HL-60 (cell line): ENCODE measurements around the gene TEX29.

ENCODE experiments used
- GABPA ChIP-seq: IDR thresholded peaks from 2 replicates; pipeline ENCODE4 v1.6.1; 2012; ENCODE audit warnings: low read depth
- POLR2AphosphoS5 ChIP-seq: IDR thresholded peaks from 2 replicates; pipeline ENCODE4 v1.6.1; 2012; ENCODE audit warnings: low read depth
- TF ChIP-seq, protein P1 (sequence below): IDR thresholded peaks from one replicate; pipeline ENCODE4 v1.5.1; 2011; ENCODE audit warnings: low read length, control low read depth, inconsistent platforms; ENCODE audit not compliant: insufficient read depth
- TF ChIP-seq, protein P2 (sequence below): IDR thresholded peaks from 2 replicates; pipeline ENCODE4 v1.6.1; 2012; ENCODE audit warnings: low read depth; ENCODE audit not compliant: insufficient replicate concordance

GRCh38 chr13:111385183-111385857 lies 64.9 kb downstream of the TEX29 start:
- TF ChIP-seq, protein P1, sequence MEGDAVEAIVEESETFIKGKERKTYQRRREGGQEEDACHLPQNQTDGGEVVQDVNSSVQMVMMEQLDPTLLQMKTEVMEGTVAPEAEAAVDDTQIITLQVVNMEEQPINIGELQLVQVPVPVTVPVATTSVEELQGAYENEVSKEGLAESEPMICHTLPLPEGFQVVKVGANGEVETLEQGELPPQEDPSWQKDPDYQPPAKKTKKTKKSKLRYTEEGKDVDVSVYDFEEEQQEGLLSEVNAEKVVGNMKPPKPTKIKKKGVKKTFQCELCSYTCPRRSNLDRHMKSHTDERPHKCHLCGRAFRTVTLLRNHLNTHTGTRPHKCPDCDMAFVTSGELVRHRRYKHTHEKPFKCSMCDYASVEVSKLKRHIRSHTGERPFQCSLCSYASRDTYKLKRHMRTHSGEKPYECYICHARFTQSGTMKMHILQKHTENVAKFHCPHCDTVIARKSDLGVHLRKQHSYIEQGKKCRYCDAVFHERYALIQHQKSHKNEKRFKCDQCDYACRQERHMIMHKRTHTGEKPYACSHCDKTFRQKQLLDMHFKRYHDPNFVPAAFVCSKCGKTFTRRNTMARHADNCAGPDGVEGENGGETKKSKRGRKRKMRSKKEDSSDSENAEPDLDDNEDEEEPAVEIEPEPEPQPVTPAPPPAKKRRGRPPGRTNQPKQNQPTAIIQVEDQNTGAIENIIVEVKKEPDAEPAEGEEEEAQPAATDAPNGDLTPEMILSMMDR = no peak
- TF ChIP-seq POLR2AphosphoS5 (no peak), GABPA (no peak)
- TF ChIP-seq, protein P2, sequence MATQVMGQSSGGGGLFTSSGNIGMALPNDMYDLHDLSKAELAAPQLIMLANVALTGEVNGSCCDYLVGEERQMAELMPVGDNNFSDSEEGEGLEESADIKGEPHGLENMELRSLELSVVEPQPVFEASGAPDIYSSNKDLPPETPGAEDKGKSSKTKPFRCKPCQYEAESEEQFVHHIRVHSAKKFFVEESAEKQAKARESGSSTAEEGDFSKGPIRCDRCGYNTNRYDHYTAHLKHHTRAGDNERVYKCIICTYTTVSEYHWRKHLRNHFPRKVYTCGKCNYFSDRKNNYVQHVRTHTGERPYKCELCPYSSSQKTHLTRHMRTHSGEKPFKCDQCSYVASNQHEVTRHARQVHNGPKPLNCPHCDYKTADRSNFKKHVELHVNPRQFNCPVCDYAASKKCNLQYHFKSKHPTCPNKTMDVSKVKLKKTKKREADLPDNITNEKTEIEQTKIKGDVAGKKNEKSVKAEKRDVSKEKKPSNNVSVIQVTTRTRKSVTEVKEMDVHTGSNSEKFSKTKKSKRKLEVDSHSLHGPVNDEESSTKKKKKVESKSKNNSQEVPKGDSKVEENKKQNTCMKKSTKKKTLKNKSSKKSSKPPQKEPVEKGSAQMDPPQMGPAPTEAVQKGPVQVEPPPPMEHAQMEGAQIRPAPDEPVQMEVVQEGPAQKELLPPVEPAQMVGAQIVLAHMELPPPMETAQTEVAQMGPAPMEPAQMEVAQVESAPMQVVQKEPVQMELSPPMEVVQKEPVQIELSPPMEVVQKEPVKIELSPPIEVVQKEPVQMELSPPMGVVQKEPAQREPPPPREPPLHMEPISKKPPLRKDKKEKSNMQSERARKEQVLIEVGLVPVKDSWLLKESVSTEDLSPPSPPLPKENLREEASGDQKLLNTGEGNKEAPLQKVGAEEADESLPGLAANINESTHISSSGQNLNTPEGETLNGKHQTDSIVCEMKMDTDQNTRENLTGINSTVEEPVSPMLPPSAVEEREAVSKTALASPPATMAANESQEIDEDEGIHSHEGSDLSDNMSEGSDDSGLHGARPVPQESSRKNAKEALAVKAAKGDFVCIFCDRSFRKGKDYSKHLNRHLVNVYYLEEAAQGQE = no peak
